ENCODE data around the gene ANKS4B. TPM values are rescaled to one million over a fixed set of nuclear protein-coding genes. Genes with fewer than 3 reads are reported as not detected.

Gene ANKS4B
- total and polyA plus RNA-seq, 2 donors (not counting 3 experiments of a cell fraction or from before 2014, with no cell fraction given), result not detected

- Histone ChIP-seq H3K9me3 (replicated peaks; ENCODE audit: control insufficient read depth, insufficient read depth, low read length) (no peaks in the 10 kb centered on the region), H3K79me2 (ENCODE audit: control insufficient read depth, insufficient read depth, low read length) (no peaks in the 10 kb centered on the region), H4K20me1 (replicated peaks; ENCODE audit: control insufficient read depth, extremely low read depth, insufficient read depth, low read length) (no peaks in the 10 kb centered on the region), H3K4me1 (ENCODE audit: control insufficient read depth, extremely low read depth, insufficient read depth, low read length) (peaks cover 11% of the 10 kb centered on the region), H3K4me2 (ENCODE audit: insufficient read depth, low read length) (no peak overlapping the region), H3K9me1 (replicated peaks; ENCODE audit: control insufficient read depth, extremely low read depth, insufficient read depth, low read length) (no peaks in the 10 kb centered on the region), H3K36me3 (ENCODE audit: control insufficient read depth in 2 of 2, extremely low read depth in 1 of 2, insufficient read depth in 2 of 2, low read length in 2 of 2) (peaks cover 0 to 7% of the 10 kb centered on the region in 2 experiments), H3K27ac (ENCODE audit: insufficient read depth, low read depth, low read length) (no peak overlapping the region), H3K4me3 (replicated peaks in 1 of 3; ENCODE audit: insufficient read depth in 1 of 3, low read depth in 1 of 3, low read length in 3 of 3) (no peak overlapping the region), H3K9ac (replicated peaks; ENCODE audit: extremely low read depth, insufficient read depth, low read length) (no peak overlapping the region), H2AFZ (ENCODE audit: low read depth, low read length) (no peak overlapping the region), H3K27me3 (ENCODE audit: control insufficient read depth in 2 of 2, insufficient read depth in 2 of 2, low read length in 2 of 2) (peaks cover 0 to 5% of the 10 kb centered on the region in 2 experiments)
- CTCF ChIA-PET, result interaction anchor here (4.5 to 5.8 kb wide), 2 partner anchors 29 to 116 kb away, joined by 30 to 132 read pairs; no protein-coding TSS in a partner anchor
- TF ChIP-seq MYC (IDR thresholded peaks at IDR 0.05; ENCODE audit: low read depth, low read length) (no peak), POLR2A (IDR thresholded peaks at IDR 0.05; ENCODE audit: low read depth, low read length) (no peak), CTCF (IDR thresholded peaks at IDR 0.05; ENCODE audit: extremely low read depth in 1 of 2, insufficient read depth in 1 of 2, low read depth in 1 of 2, low read length in 2 of 2) (no peak), MAX (IDR thresholded peaks at IDR 0.05; ENCODE audit: insufficient read depth, insufficient read length) (no peak), JUN (IDR thresholded peaks at IDR 0.05; ENCODE audit: borderline replicate concordance, insufficient read depth, insufficient read length, low read depth) (no peak), POLR2AphosphoS5 (IDR thresholded peaks at IDR 0.05; ENCODE audit: insufficient read depth, low read depth, low read length) (no peak), GATA2 (IDR thresholded peaks at IDR 0.05; ENCODE audit: insufficient read depth, insufficient read length, low read depth, low read length) (no peak), FOS (IDR thresholded peaks at IDR 0.05; ENCODE audit: borderline replicate concordance, insufficient read depth, low read length) (no peak), EZH2 (IDR thresholded peaks at IDR 0.05; ENCODE audit: borderline replicate concordance, low read depth, low read length, severe bottlenecking) (no peak)
- DNase-seq (ENCODE audit: low read depth, low spot score), result no peak
- POLR2A ChIA-PET, result no interaction called here
- FAIRE-seq, result no peak
- BruUV-seq (replicated peaks), result no TSS peak
- intact Hi-C loops (cut with micrococcal nuclease), result no loop called here
- dilution Hi-C loops (cut with MboI; ENCODE audit: extremely low pct_ligation_motif_present, low sequenced_read_pairs), result no loop called here
Observed at GRCh38 chr16:21185659-21186325, 47.7 kb upstream of the ANKS4B start.

All from endothelial cell of umbilical vein (primary cell).